Measurements from ENCODE around the gene ZMYND8. TPM values are rescaled to one million over a fixed set of nuclear protein-coding genes. Genes with fewer than 3 reads are reported as not detected.
A peak's percentile ranks its signal among the peaks of the same experiment; 100 is the strongest.

ZMYND8 gene
- total RNA-seq, 3 donors from 2014 or later (not counting 1 experiment from before 2014, with no cell fraction given) = 57.6 to 72.6 (median 69.8) TPM

GRCh38 chr20:47318586-47319516 lies 37.6 kb downstream of the ZMYND8 start:
- peak overlapping the region; percentile 37 for H3K4me3 Mint-ChIP-seq
- no peak for TF ChIP-seq CTCF (IDR thresholded peaks at IDR 0.05)
- H3K36me3 Mint-ChIP-seq = no peaks in the 10 kb centered on the region
- peak overlapping the region; percentile 83 to 87 for H3K27ac Mint-ChIP-seq
- 44% methylated on average over 28 of the region's 28 CpGs for WGBS (ENCODE audit: insufficient coverage)
- H3K4me1 Mint-ChIP-seq = peaks cover 65 to 78% of the 10 kb centered on the region in 2 donors
- no peaks in the 10 kb centered on the region for H3K27me3 Mint-ChIP-seq (ENCODE audit: low read depth in 2 of 2)
- no peaks in the 10 kb centered on the region for H3K9me3 Mint-ChIP-seq
- intact Hi-C loops (cut with micrococcal nuclease) = loop anchor here (5.0 kb wide), 1 partner anchor 38 kb away; the partner anchor contains the start of gene ZMYND8
- Histone ChIP-seq H3K9me3 (ENCODE audit: control insufficient read depth, insufficient read depth, low read length) (no peaks in the 10 kb centered on the region), H3K4me1 (ENCODE audit: control insufficient read depth, insufficient read depth, low read length) (peaks cover 42% of the 10 kb centered on the region), H3K36me3 (ENCODE audit: control insufficient read depth, insufficient read depth, low read length) (no peaks in the 10 kb centered on the region), H3K27me3 (ENCODE audit: control insufficient read depth, insufficient read depth, low read length) (no peaks in the 10 kb centered on the region), H3K4me3 (ENCODE audit: low read length) (no peak overlapping the region), H3K27ac (ENCODE audit: low read length) (peak overlapping the region; percentile 31)
- no peak for DNase-seq
- ATAC-seq = peak in 1 of 3 donors; percentile 21

GRCh38 chr20:47318027-47318585 lies 38.4 kb downstream of the ZMYND8 start:
- Histone ChIP-seq H3K27me3 (ENCODE audit: control insufficient read depth, insufficient read depth, low read length) (no peaks in the 10 kb centered on the region), H3K4me1 (ENCODE audit: control insufficient read depth, insufficient read depth, low read length) (peaks cover 42% of the 10 kb centered on the region), H3K4me3 (ENCODE audit: low read length) (no peak overlapping the region), H3K27ac (ENCODE audit: low read length) (peak overlapping the region; percentile 50), H3K36me3 (ENCODE audit: control insufficient read depth, insufficient read depth, low read length) (no peaks in the 10 kb centered on the region), H3K9me3 (ENCODE audit: control insufficient read depth, insufficient read depth, low read length) (no peaks in the 10 kb centered on the region)
- TF ChIP-seq CTCF (IDR thresholded peaks at IDR 0.05) = no peak
- H3K27ac Mint-ChIP-seq = peak overlapping the region; percentile 83 to 87
- H3K9me3 Mint-ChIP-seq = no peaks in the 10 kb centered on the region
- intact Hi-C loops (cut with micrococcal nuclease) = loop anchor here (5.0 kb wide), 1 partner anchor 39 kb away; the partner anchor contains the start of gene ZMYND8
- H3K27me3 Mint-ChIP-seq (ENCODE audit: low read depth in 2 of 2) = no peaks in the 10 kb centered on the region
- H3K4me1 Mint-ChIP-seq = peaks cover 65 to 72% of the 10 kb centered on the region in 2 donors
- H3K4me3 Mint-ChIP-seq = peak overlapping the region; percentile 72
- WGBS (ENCODE audit: insufficient coverage) = 75% methylated on average over 6 of the region's 7 CpGs
- DNase-seq (no peak), ATAC-seq (no peak)
- H3K36me3 Mint-ChIP-seq = no peaks in the 10 kb centered on the region

GRCh38 chr20:47317127-47317895 lies 39.2 kb downstream of the ZMYND8 start:
- H3K9me3 Mint-ChIP-seq = no peaks in the 10 kb centered on the region
- peak overlapping the region; percentile 83 to 87 for H3K27ac Mint-ChIP-seq
- Histone ChIP-seq H3K36me3 (ENCODE audit: control insufficient read depth, insufficient read depth, low read length) (no peaks in the 10 kb centered on the region), H3K27ac (ENCODE audit: low read length) (peak overlapping the region; percentile 50), H3K4me1 (ENCODE audit: control insufficient read depth, insufficient read depth, low read length) (peaks cover 42% of the 10 kb centered on the region), H3K9me3 (ENCODE audit: control insufficient read depth, insufficient read depth, low read length) (no peaks in the 10 kb centered on the region), H3K4me3 (ENCODE audit: low read length) (no peak overlapping the region), H3K27me3 (ENCODE audit: control insufficient read depth, insufficient read depth, low read length) (no peaks in the 10 kb centered on the region)
- H3K27me3 Mint-ChIP-seq (ENCODE audit: low read depth in 2 of 2) = no peaks in the 10 kb centered on the region
- intact Hi-C loops (cut with micrococcal nuclease) = loop anchor here (5.0 kb wide), 1 partner anchor 40 kb away; the partner anchor contains the start of gene ZMYND8
- DNase-seq (peak; percentile 36 to 50), ATAC-seq (peak; percentile 67 to 81 (median 72))
- H3K4me1 Mint-ChIP-seq = peaks cover 59 to 71% of the 10 kb centered on the region in 2 donors
- TF ChIP-seq CTCF (IDR thresholded peaks at IDR 0.05) = no peak
- H3K36me3 Mint-ChIP-seq = no peaks in the 10 kb centered on the region
- H3K4me3 Mint-ChIP-seq = peak overlapping the region; percentile 72
- 27% methylated on average over 13 of the region's 13 CpGs for WGBS (ENCODE audit: insufficient coverage)
